Choroid plexus epithelial cell (primary cell): ENCODE data around the gene ZNF593OS.

Source experiments
- DNase-seq: peaks from one replicate; pipeline ENCODE4 v3.0.0-alpha.2; 2010; ENCODE audit warnings: low read depth
- H3K4me3 ChIP-seq: 2 replicates; pipeline ENCODE4 v1.5.1; 2011; ENCODE audit warnings: low read depth, mild to moderate bottlenecking, control low read depth, low read length, moderate library complexity
- TF ChIP-seq, protein P1 (sequence below): conservative IDR thresholded peaks from 2 replicates; pipeline ENCODE4 v1.5.1; 2011; ENCODE audit warnings: low read depth, mild to moderate bottlenecking, control low read depth, inconsistent platforms, low read length, moderate library complexity

The ZNF593OS gene

GRCh38 chr1:26125382-26125781, 46.2 kb downstream of the ZNF593OS start:
- TF ChIP-seq, protein P1, sequence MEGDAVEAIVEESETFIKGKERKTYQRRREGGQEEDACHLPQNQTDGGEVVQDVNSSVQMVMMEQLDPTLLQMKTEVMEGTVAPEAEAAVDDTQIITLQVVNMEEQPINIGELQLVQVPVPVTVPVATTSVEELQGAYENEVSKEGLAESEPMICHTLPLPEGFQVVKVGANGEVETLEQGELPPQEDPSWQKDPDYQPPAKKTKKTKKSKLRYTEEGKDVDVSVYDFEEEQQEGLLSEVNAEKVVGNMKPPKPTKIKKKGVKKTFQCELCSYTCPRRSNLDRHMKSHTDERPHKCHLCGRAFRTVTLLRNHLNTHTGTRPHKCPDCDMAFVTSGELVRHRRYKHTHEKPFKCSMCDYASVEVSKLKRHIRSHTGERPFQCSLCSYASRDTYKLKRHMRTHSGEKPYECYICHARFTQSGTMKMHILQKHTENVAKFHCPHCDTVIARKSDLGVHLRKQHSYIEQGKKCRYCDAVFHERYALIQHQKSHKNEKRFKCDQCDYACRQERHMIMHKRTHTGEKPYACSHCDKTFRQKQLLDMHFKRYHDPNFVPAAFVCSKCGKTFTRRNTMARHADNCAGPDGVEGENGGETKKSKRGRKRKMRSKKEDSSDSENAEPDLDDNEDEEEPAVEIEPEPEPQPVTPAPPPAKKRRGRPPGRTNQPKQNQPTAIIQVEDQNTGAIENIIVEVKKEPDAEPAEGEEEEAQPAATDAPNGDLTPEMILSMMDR = no peak
- DNase-seq = no peak
- H3K4me3 ChIP-seq = no peak overlapping the region

DNA sequence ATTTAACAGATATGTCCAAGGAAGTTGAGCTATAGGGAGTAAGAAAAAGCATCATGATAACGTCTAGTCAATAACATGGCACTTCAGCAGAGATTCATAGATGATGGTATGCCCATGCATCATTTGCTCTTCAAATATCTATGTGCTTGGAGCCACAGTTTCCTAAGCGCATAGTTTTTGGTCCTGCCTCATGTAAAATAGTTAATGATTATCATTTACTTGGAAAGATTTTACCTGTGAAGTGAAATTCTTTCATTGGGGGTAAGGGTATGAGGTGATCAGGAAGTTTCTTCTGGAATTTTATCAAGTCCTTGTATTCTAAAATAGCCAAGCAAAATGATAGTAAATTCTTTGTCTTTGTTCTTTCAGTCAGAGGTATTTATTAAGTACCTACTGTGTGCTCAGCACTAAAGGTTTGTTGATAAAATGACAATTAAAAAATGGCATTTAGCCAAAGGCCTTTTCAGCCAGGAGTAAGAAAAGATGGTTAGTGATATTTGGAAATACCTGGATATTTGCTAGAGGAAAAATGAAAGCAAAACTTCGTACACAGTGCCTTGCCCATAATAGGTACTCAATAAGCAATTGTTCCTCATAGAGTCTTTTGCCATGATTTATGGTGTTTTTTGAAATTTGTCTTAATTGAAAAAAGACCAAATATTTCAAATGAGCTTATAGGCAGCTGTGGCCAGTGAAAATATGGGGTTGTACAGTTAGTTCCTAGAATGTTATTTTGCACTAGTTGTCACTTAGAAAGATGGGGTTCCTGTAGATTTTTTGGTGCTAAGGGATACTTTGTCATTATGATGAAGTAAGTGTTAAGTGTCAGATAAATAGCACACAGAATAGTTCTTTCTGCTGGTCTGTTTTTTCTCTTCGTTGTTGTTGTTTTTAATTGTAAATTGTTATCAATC, 47.0 kb downstream of the ZNF593OS start:
- TF ChIP-seq, protein P1 = no peak
- DNase-seq = no peak
- H3K4me3 ChIP-seq = no peak overlapping the region

DNA sequence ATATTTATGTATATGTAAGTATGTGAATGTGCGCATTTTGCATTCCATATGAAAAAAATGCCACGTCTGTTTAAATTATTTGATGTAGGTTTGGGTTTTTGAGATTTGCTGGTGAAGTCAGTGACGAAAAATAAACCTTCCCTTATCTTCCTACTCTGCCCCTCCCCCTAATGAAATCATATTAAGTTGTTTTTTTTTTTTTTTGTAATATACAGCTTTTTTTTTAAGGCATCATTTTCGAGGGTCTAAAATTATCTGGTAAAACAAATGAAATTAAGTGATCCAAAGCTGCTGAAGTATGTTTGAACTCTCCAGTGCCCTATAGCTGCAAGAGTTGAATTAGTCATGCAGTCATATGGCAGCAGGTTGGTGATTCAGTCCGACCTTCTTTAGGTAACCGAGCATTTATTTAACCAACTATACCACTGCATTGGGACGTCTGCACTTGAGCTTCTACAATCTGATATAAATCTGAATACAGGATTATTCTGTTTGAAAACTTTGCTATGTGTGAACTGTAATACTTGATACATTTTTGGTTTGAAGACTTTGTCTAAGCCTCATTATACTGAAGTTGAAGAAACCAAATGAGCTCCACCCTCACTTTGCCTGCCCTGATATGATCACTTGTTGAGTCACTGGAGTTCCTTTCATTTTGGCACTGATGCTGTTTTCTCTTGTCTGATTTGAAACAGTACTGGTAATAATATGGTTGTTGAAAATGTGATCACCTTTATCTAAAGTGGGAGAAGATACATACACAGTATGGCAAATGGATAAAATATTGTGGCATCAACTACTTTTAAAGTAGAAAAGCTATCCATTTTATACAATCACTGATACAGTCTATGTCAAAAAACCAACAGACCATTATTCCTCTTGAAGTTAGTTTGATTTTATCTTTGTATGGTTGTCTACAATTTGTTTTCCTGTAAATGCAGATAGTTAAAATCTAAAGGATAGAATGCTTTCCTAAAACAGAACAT, 48.4 kb downstream of the ZNF593OS start:
- DNase-seq = peak; percentile 78
- TF ChIP-seq, protein P1 = no peak
- H3K4me3 ChIP-seq = no peak overlapping the region

DNA sequence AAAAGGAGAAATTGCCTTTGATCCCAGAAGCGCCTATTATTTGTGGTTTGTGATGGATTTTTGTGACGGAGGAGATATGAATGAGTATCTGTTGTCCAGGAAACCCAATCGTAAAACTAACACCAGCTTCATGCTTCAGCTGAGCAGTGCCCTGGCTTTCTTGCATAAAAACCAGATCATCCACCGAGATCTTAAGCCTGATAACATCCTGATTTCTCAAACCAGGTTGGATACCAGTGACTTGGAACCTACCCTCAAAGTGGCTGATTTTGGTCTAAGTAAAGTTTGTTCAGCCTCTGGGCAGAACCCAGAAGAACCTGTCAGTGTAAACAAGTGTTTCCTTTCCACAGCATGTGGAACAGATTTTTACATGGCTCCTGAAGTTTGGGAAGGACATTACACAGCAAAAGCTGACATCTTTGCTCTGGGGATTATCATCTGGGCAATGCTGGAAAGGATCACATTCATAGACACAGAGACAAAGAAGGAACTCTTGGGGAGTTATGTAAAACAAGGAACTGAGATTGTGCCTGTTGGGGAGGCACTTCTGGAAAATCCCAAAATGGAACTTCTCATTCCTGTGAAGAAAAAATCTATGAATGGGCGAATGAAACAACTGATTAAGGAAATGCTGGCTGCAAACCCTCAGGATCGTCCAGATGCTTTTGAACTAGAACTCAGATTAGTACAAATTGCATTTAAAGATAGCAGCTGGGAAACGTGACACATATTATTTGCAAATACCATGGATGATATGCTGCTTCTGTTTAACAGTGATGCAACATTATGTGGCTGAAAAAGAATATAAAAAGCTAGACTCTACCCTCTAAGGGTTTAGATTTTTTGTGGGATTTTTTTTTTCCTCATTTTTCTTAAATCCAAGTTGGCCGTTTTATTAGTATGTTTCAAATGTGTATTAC, 49.5 kb downstream of the ZNF593OS start:
- H3K4me3 ChIP-seq = no peak overlapping the region
- DNase-seq = no peak
- TF ChIP-seq, protein P1 = no peak

- TF ChIP-seq, protein P1 = no peak
- no peak overlapping the region for H3K4me3 ChIP-seq
- no peak for DNase-seq
Observed at GRCh38 chr1:26119892-26120608, 51.6 kb downstream of the ZNF593OS start.
